Upper lobe of right lung (tissue), 1 donor: ENCODE data around the gene SEZ6. TPM values are rescaled to one million over a fixed set of nuclear protein-coding genes. Genes with fewer than 3 reads are reported as not detected.
A peak's percentile ranks its signal among the peaks of the same experiment; 100 is the strongest.

Experiments
- ATAC-seq: fragments of 200-7000 bp; cut with Tn5 transposase; one replicate; pipeline ENCODE4 v1.9.1; 2020; ENCODE audit warnings: mild to moderate bottlenecking, moderate library complexity
- DNase-seq: peaks from one replicate; pipeline ENCODE4 v3.0.0-alpha.2; 2020
- H3K27ac ChIP-seq: fragments of 200-600 bp; one replicate; pipeline ENCODE4 v1.8.0; 2022
- H3K27me3 ChIP-seq: fragments of 200-600 bp; one replicate; pipeline ENCODE4 v1.8.0; 2022; ENCODE audit warnings: mild to moderate bottlenecking
- H3K36me3 ChIP-seq: fragments of 200-600 bp; one replicate; pipeline ENCODE4 v1.8.0; 2022
- H3K4me1 ChIP-seq: fragments of 200-600 bp; one replicate; pipeline ENCODE4 v1.8.0; 2022
- H3K4me3 ChIP-seq: fragments of 200-600 bp; one replicate; pipeline ENCODE4 v1.8.0; 2022; ENCODE audit warnings: mild to moderate bottlenecking
- H3K9me3 ChIP-seq: fragments of 200-600 bp; one replicate; pipeline ENCODE4 v1.8.0; 2022
- intact Hi-C: fragments of 100-400 bp; cut with DNase I; formaldehyde crosslinking; loops from one replicate; pipeline ENCODE4 v1.11.0; 2022
- total RNA-seq: library from RNA; stranded (reverse); fragmentation: NEBNext Ultra II Directional; extraction: Animal tissue kit (Norgen Biotek cat#: 25700); gene quantifications from one replicate; pipeline ENCODE4 v1.2.1, GENCODE V29; 2021
- TF ChIP-seq, protein P1 (sequence below): fragments of 200-600 bp; IDR thresholded peaks from one replicate; pipeline ENCODE4 v1.8.0; 2022; ENCODE audit warnings: antibody characterized with exemption
- donor health status: DM: no; HTN: yes; CAD: no; lungs with severe emphysema.

The SEZ6 gene
- total RNA-seq, 1 donor from 2014 or later: not detected

DNA sequence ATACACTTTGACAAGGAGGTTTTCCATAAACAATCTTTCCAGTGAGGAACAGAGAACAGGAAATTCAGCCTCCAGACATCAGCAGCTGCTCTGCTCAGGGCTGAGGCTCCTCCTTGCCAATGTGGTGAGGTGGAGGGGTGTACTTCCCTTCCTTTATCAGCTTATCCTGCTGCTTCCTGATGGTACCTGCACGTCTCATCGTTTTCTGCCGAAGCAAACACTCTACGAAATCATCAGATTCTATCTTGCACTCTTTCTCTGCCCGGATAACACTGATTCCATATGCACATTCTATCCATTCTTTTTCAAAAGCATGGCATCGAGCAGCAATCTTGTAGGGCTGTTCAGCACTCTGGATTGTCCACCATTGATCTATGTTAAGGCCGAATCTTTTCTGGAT lies 15.4 kb upstream of the SEZ6 start:
- intact Hi-C loops: no loop called here
- H3K27ac ChIP-seq: no peak overlapping the region
- H3K4me1 ChIP-seq: peaks cover 5% of the 10 kb centered on the region
- H3K4me3 ChIP-seq: no peak overlapping the region
- DNase-seq (no peak), ATAC-seq (no peak)
- no peaks in the 10 kb centered on the region for H3K36me3 ChIP-seq
- TF ChIP-seq, protein P1, sequence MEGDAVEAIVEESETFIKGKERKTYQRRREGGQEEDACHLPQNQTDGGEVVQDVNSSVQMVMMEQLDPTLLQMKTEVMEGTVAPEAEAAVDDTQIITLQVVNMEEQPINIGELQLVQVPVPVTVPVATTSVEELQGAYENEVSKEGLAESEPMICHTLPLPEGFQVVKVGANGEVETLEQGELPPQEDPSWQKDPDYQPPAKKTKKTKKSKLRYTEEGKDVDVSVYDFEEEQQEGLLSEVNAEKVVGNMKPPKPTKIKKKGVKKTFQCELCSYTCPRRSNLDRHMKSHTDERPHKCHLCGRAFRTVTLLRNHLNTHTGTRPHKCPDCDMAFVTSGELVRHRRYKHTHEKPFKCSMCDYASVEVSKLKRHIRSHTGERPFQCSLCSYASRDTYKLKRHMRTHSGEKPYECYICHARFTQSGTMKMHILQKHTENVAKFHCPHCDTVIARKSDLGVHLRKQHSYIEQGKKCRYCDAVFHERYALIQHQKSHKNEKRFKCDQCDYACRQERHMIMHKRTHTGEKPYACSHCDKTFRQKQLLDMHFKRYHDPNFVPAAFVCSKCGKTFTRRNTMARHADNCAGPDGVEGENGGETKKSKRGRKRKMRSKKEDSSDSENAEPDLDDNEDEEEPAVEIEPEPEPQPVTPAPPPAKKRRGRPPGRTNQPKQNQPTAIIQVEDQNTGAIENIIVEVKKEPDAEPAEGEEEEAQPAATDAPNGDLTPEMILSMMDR: no peak
- no peaks in the 10 kb centered on the region for H3K9me3 ChIP-seq
- peaks cover 61% of the 10 kb centered on the region for H3K27me3 ChIP-seq

- Histone ChIP-seq H3K36me3 (no peaks in the 10 kb centered on the region), H3K27ac (no peak overlapping the region), H3K4me3 (no peak overlapping the region), H3K4me1 (peaks cover 5% of the 10 kb centered on the region), H3K27me3 (peaks cover 58% of the 10 kb centered on the region), H3K9me3 (no peaks in the 10 kb centered on the region)
- TF ChIP-seq, protein P1: no peak
- no peak for DNase-seq
- intact Hi-C loops: no loop called here
- ATAC-seq: no peak
These were observed 14.7 kb upstream of the SEZ6 start for GRCh38 chr17:29020576-29020975.

DNA sequence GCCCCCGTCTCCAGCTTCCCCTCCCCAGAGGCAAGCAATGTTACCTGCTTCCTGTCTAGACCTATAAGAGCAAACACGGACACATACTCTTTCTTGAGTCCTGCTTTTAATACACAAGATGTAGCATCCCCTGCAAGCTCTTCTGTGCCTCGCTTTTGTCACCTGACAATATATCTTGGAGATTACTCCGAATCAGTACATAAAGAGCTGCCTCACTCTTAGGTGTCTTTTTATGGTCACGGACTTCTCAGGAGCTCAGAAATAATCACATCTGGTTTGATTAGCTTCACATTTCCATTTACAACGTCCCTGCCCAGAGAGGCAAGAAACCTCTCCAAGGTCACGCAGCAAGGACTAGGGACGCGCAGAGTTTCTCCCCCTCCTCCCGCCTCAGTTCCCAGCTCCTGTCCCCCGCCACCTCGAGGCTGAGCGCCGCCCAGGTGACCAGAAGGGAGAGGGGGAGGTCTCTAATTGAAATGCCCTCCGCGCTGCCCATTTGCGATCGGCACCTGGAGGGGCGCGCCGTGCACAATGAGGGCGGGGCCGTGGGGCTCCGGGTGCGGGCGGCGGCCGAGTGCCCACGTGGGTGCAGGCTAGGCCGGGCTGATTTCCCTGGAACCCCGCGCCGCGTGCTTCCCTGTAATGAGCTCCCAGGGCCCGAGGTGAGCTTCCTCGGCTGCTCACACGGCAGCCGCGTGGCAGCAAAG lies 13.8 kb upstream of the SEZ6 start:
- TF ChIP-seq, protein P1: no peak
- peaks cover 5% of the 10 kb centered on the region for H3K4me1 ChIP-seq
- ATAC-seq (peak; percentile 57), DNase-seq (no peak)
- no peak overlapping the region for H3K27ac ChIP-seq
- H3K4me3 ChIP-seq: no peak overlapping the region
- H3K36me3 ChIP-seq: no peaks in the 10 kb centered on the region
- peaks cover 56% of the 10 kb centered on the region for H3K27me3 ChIP-seq
- intact Hi-C loops: no loop called here
- no peaks in the 10 kb centered on the region for H3K9me3 ChIP-seq

DNA sequence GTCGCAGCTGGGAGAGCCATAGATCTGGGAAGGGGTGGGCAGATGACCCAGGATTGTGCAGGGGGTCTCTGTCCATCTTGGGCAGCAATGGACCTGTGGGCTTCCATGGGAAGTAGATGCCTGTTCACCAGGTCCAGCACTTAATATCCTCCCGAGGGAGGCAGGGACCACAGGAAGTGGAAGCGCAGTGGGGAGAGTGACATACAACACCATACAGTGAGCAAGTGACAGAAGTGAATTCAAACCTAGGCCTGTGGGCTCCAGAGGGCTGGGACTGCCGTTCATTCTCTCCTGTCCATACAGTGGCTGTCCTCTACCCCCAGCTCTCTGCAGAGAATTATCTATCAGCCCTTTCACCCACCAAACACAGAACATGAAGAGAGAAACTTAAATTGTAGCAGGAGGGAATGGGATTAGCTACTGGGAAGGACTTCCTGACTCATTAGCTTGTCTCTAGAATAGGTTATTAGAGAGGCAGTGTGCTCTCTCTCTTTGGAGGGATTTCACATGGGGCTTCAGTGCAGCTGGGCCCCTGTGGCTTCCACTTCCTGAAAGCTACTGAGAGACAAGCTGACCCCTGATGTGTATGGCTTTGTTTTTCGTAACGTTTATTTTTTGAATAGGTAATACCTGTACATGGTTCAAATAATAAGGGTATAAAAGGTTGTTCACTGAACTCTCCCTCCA lies 13.1 kb upstream of the SEZ6 start:
- Histone ChIP-seq H3K4me3 (no peak overlapping the region), H3K4me1 (peaks cover 5% of the 10 kb centered on the region), H3K27me3 (peaks cover 49% of the 10 kb centered on the region), H3K9me3 (no peaks in the 10 kb centered on the region), H3K36me3 (no peaks in the 10 kb centered on the region), H3K27ac (no peak overlapping the region)
- no peak for DNase-seq
- intact Hi-C loops: no loop called here
- TF ChIP-seq, protein P1: no peak
- ATAC-seq: no peak

- no peaks in the 10 kb centered on the region for H3K9me3 ChIP-seq
- no peak overlapping the region for H3K27ac ChIP-seq
- H3K4me3 ChIP-seq: no peak overlapping the region
- intact Hi-C loops: no loop called here
- peaks cover 5% of the 10 kb centered on the region for H3K4me1 ChIP-seq
- no peaks in the 10 kb centered on the region for H3K36me3 ChIP-seq
- ATAC-seq (no peak), DNase-seq (no peak)
- TF ChIP-seq, protein P1: no peak
- H3K27me3 ChIP-seq: peaks cover 45% of the 10 kb centered on the region
These were observed 10.7 kb upstream of the SEZ6 start for GRCh38 chr17:29016345-29017210.
